OCI-LY3 (cell line): Measurements from ENCODE around the gene ADGRD1.

Experiments used
- H2AFZ ChIP-seq: fragments of 200-600, 300-600 bp; shearing (Covaris generic); 2 replicates; pipeline ENCODE4 v1.6.0; 2014; ENCODE audit warnings: antibody characterized with exemption, low read depth, low read length
- H3K27ac ChIP-seq: fragments of 200-600, 300-600 bp; sonication (generic); 2 replicates; pipeline ENCODE4 v1.5.1; 2014; ENCODE audit warnings: mild to moderate bottlenecking, low read length, moderate library complexity, mixed read lengths
- H3K27me3 ChIP-seq: fragments of 200-600, 300-600 bp; sonication (generic); 2 replicates; pipeline ENCODE4 v1.6.1; 2014; ENCODE audit warnings: low read depth, low read length, mixed read lengths
- H3K36me3 ChIP-seq: fragments of 200-600, 300-600 bp; sonication (generic); replicated peaks from 2 replicates; pipeline ENCODE3; 2014; ENCODE audit warnings: low read depth, low read length, mixed read lengths
- H3K4me1 ChIP-seq: fragments of 300-600, 200-600 bp; sonication (generic); 2 replicates; pipeline ENCODE4 v1.6.1; 2014; ENCODE audit warnings: low read length, mixed read lengths
- H3K4me2 ChIP-seq: fragments of 200-600, 300-600 bp; sonication (generic); 2 replicates; pipeline ENCODE4 v1.6.1; 2014; ENCODE audit warnings: low read length, mixed read lengths
- H3K4me3 ChIP-seq: fragments of 300-600, 200-600 bp; sonication (generic); 2 replicates; pipeline ENCODE4 v1.5.1; 2014; ENCODE audit warnings: antibody characterized with exemption, mild to moderate bottlenecking, low read length, moderate library complexity
- H3K79me2 ChIP-seq: fragments of 300-600, 200-600 bp; shearing (Covaris generic); 2 replicates; pipeline ENCODE4 v1.6.1; 2014; ENCODE audit warnings: mild to moderate bottlenecking, low read length, mixed read lengths
- H3K9ac ChIP-seq: fragments of 300-600, 200-600 bp; shearing (Covaris generic); 2 replicates; pipeline ENCODE4 v1.6.0; 2014; ENCODE audit warnings: mild to moderate bottlenecking, low read length, moderate library complexity
- H3K9me3 ChIP-seq: fragments of 200-600, 300-600 bp; shearing (Covaris generic); 2 replicates; pipeline ENCODE4 v1.6.1; 2014; ENCODE audit warnings: low read length, mixed read lengths; ENCODE audit not compliant: insufficient read depth
- H4K20me1 ChIP-seq: fragments of 200-600, 300-600 bp; sonication (generic); 2 replicates; pipeline ENCODE4 v1.6.1; 2016; ENCODE audit warnings: low read length, mixed read lengths; ENCODE audit not compliant: insufficient read depth
- CTCF ChIP-seq: fragments of 200-600, 300-600 bp; sonication (generic); IDR thresholded peaks from 2 replicates; pipeline ENCODE4 v1.5.1; 2014; ENCODE audit warnings: antibody characterized with exemption, low read length, low read depth
- EZH2phosphoT487 ChIP-seq: fragments of 200-600 bp; shearing (Covaris generic); IDR thresholded peaks from 2 replicates; pipeline ENCODE4 v1.6.1; 2018; ENCODE audit warnings: antibody characterized with exemption, mixed run types, low read depth

The ADGRD1 gene

GRCh38 chr12:130984183-130985058, 30.7 kb downstream of the ADGRD1 start:
- Histone ChIP-seq H3K4me2 (no peak overlapping the region), H3K9me3 (no peaks in the 10 kb centered on the region), H3K4me1 (peaks cover 23% of the 10 kb centered on the region)

GRCh38 chr12:130987151-130987931, 33.6 kb downstream of the ADGRD1 start:
- Histone ChIP-seq H3K36me3 (no peaks in the 10 kb centered on the region), H3K27ac (no peak overlapping the region), H4K20me1 (no peaks in the 10 kb centered on the region), H3K79me2 (no peaks in the 10 kb centered on the region), H3K4me3 (no peak overlapping the region), H2AFZ (no peak overlapping the region), H3K9ac (no peak overlapping the region), H3K4me2 (no peak overlapping the region), H3K27me3 (peaks cover 25% of the 10 kb centered on the region), H3K9me3 (no peaks in the 10 kb centered on the region), H3K4me1 (no peaks in the 10 kb centered on the region)
- TF ChIP-seq EZH2phosphoT487 (no peak), CTCF (no peak)

More at GRCh38 chr12:130984183-130985058, 30.7 kb downstream of the ADGRD1 start:
- no peaks in the 10 kb centered on the region for H3K79me2 ChIP-seq
- H4K20me1 ChIP-seq = no peaks in the 10 kb centered on the region
- no peak overlapping the region for H3K9ac ChIP-seq
- H3K27me3 ChIP-seq = peaks cover 32% of the 10 kb centered on the region
- no peak for TF ChIP-seq EZH2phosphoT487
- no peak for TF ChIP-seq CTCF
- H3K36me3 ChIP-seq = no peaks in the 10 kb centered on the region
- no peak overlapping the region for H3K4me3 ChIP-seq
- H3K27ac ChIP-seq = no peak overlapping the region
- H2AFZ ChIP-seq = no peak overlapping the region

GRCh38 chr12:130988261-130988660, 34.6 kb downstream of the ADGRD1 start:
- Histone ChIP-seq H3K79me2 (no peaks in the 10 kb centered on the region), H3K9ac (no peak overlapping the region), H3K4me1 (no peaks in the 10 kb centered on the region), H3K4me3 (no peak overlapping the region), H3K36me3 (no peaks in the 10 kb centered on the region), H2AFZ (no peak overlapping the region), H3K27me3 (peaks cover 25% of the 10 kb centered on the region), H3K27ac (no peak overlapping the region), H4K20me1 (no peaks in the 10 kb centered on the region), H3K9me3 (no peaks in the 10 kb centered on the region), H3K4me2 (no peak overlapping the region)
- TF ChIP-seq CTCF = no peak
- no peak for TF ChIP-seq EZH2phosphoT487

GRCh38 chr12:130988751-130989150, 35.0 kb downstream of the ADGRD1 start:
- Histone ChIP-seq H3K9ac (no peak overlapping the region), H3K4me3 (no peak overlapping the region), H3K4me1 (no peaks in the 10 kb centered on the region)

More at GRCh38 chr12:130988751-130989150, 35.0 kb downstream of the ADGRD1 start:
- Histone ChIP-seq H4K20me1 (no peaks in the 10 kb centered on the region), H3K4me2 (no peak overlapping the region), H3K27me3 (peaks cover 23% of the 10 kb centered on the region), H2AFZ (no peak overlapping the region), H3K36me3 (no peaks in the 10 kb centered on the region), H3K27ac (no peak overlapping the region), H3K79me2 (no peaks in the 10 kb centered on the region), H3K9me3 (no peaks in the 10 kb centered on the region)
- TF ChIP-seq EZH2phosphoT487 (no peak), CTCF (no peak)
